K562 (cell line): ENCODE data around the gene PKD1. TPM values are rescaled to one million over a fixed set of nuclear protein-coding genes. Genes with fewer than 3 reads are reported as not detected.

Experiments
- CBFB ChIP-seq: sonication (generic); formaldehyde crosslinking; IDR thresholded peaks from 2 replicates; pipeline ENCODE4 v1.4.0; 2020; ENCODE audit warnings: mild to moderate bottlenecking, missing genetic modification reagents
- CBX5 ChIP-seq: IDR thresholded peaks from 2 replicates; pipeline ENCODE4 v1.6.1; 2014; ENCODE audit warnings: low read depth, borderline replicate concordance
- CHCHD3 ChIP-seq: fragments of 250-450 bp; sonication (Bioruptor Pico); IDR thresholded peaks from 2 replicates; pipeline ENCODE4 v2.1.2; 2022; ENCODE audit warnings: mild to moderate bottlenecking
- GABPB1 ChIP-seq: sonication (generic); formaldehyde crosslinking; IDR thresholded peaks from 2 replicates; pipeline ENCODE4 v1.8.0; 2022; ENCODE audit warnings: mild to moderate bottlenecking, missing genetic modification reagents
- HDGF ChIP-seq: fragments of 450-650 bp; IDR thresholded peaks from 2 replicates; pipeline ENCODE4 v1.6.1; 2016
- HLTF ChIP-seq: fragments of 450-650 bp; IDR thresholded peaks from 2 replicates; pipeline ENCODE4 v1.6.1; 2016
- HNRNPK ChIP-seq: fragments of 200-400 bp; formaldehyde crosslinking; IDR thresholded peaks from one replicate; pipeline ENCODE4 v1.6.1; 2018; ENCODE audit warnings: mild to moderate bottlenecking, low read depth, low read length; ENCODE audit not compliant: poor library complexity, severe bottlenecking
- MCM3 ChIP-seq: fragments of 450-650 bp; IDR thresholded peaks from 2 replicates; pipeline ENCODE4 v1.6.1; 2016
- NFE2 ChIP-seq: IDR thresholded peaks from 2 replicates; pipeline ENCODE4 v1.6.1; 2014; ENCODE audit warnings: antibody characterized with exemption, low read depth
- PPARD ChIP-seq: fragments of 250-450 bp; sonication (Bioruptor Pico); IDR thresholded peaks from 2 replicates; pipeline ENCODE4 v1.8.0; 2022; ENCODE audit warnings: inconsistent platforms, mild to moderate bottlenecking, moderate library complexity
- PTRF ChIP-seq: fragments of 450-650 bp; IDR thresholded peaks from 2 replicates; pipeline ENCODE4 v1.6.1; 2016; ENCODE audit warnings: mild to moderate bottlenecking, missing genetic modification characterization, missing compliant biosample characterization
- SLC30A9 ChIP-seq: fragments of 250-450 bp; sonication (Bioruptor Pico); IDR thresholded peaks from 2 replicates; pipeline ENCODE4 v1.8.0; 2022; ENCODE audit warnings: mild to moderate bottlenecking, moderate library complexity
- SMAD4 ChIP-seq: fragments of 250-450 bp; sonication (Bioruptor Pico); conservative IDR thresholded peaks from 2 replicates; pipeline ENCODE4 v1.8.0; 2021; ENCODE audit warnings: inconsistent platforms, mild to moderate bottlenecking, moderate library complexity
- TCFL5 ChIP-seq: fragments of 250-450 bp; sonication (Bioruptor Pico); conservative IDR thresholded peaks from 2 replicates; pipeline ENCODE4 v1.6.1; 2021; ENCODE audit warnings: mild to moderate bottlenecking, moderate library complexity, matching md5 sums
- ZFPM2 ChIP-seq: fragments of 250-450 bp; sonication (Bioruptor Pico); IDR thresholded peaks from 2 replicates; pipeline ENCODE4 v1.5.1; 2022; ENCODE audit warnings: mild to moderate bottlenecking
- ZNF124 ChIP-seq: sonication (generic); formaldehyde crosslinking; IDR thresholded peaks from 2 replicates; pipeline ENCODE4 v1.8.1; 2022; ENCODE audit warnings: missing genetic modification reagents
- ZNF778 ChIP-seq: fragments of 450-650 bp; formaldehyde crosslinking; IDR thresholded peaks from 2 replicates; pipeline ENCODE4 v1.4.0; 2020; ENCODE audit warnings: mild to moderate bottlenecking, moderate library complexity
- polyA plus RNA-seq, 8 experiments: library from polyadenylated mRNA; depleted of rRNA in 4 of 8; stranded (reverse) in 5 of 8; unstranded in 3 of 8; fragments of >200 nt; fragmentation: Nextera tagmentation in 2 of 8; fragmentation: Illumina TruSeq in 1 of 8; extraction: Ambion mirVana in 2 of 8; extraction: Trizol in 1 of 8; gene quantifications; 2 replicates each; pipeline versions ENCODE4 v1.2.1 to v1.2.3, GENCODE V29; 2011 to 2014; ENCODE audit warnings: inconsistent platforms in 1 of 8, missing spikeins in 1 of 8
- total RNA-seq, 7 experiments: library from RNA; depleted of rRNA in 6 of 7; stranded (reverse); fragments of >200 nt in 6 of 7; fragmentation: Illumina TruSeq in 2 of 7; extraction: Trizol in 2 of 7; gene quantifications; 2 replicates each; pipeline versions ENCODE4 v1.2.1 to v1.2.3, GENCODE V29; 2011 to 2021; ENCODE audit warnings: low replicate concordance in 1 of 7
- TF ChIP-seq, protein P1 (sequence below): sonication (generic); formaldehyde crosslinking; IDR thresholded peaks from 2 replicates; pipeline ENCODE4 v1.8.0; 2022; ENCODE audit warnings: missing genetic modification reagents, mild to moderate bottlenecking, borderline replicate concordance
- TF ChIP-seq, protein P2 (sequence below), 2 experiments: fragments of 450-650 bp; formaldehyde crosslinking in 1 of 2; IDR thresholded peaks; 2 replicates each; pipeline versions ENCODE4 v1.4.0 to v1.6.1; 2014 to 2020; ENCODE audit warnings: mild to moderate bottlenecking in 2 of 2, borderline replicate concordance in 1 of 2, low read depth in 1 of 2

Gene PKD1
- total and polyA plus RNA-seq, 9 of the 15 experiments (the other 6 are each of a cell fraction or from before 2014, with no cell fraction given): 0.23 to 93.5 (median 12.6) TPM

DNA sequence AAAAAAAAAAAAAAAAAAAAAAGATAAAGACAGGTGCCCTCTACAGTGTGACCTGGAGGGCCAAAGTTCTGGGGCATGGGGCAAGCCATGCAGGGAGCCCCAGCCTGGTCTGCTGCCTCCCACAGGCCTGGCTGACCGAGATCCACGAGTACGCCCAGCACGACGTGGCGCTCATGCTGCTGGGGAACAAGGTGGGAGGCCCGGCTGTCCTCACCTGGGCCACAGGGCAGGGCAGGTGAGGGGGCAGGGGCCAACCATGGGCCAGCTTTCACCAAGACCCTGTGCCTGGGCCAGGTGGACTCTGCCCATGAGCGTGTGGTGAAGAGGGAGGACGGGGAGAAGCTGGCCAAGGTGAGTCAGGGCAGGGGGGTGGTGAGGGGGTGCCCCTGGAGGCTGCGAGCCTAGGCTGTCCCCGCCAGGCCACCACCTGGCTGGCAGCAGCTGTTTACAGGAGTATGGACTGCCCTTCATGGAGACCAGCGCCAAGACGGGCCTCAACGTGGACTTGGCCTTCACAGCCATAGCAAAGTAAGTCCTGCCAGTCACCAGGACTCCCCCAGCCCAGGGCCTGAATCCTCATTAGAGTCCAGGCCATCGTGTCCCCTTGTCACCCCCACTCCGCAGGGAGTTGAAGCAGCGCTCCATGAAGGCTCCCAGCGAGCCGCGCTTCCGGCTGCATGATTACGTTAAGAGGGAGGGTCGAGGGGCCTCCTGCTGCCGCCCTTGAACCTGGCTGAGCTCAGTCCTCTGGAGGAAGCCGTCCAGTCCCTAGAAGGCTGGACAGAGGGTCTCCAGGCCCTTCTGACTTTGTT, 17.2 kb upstream of the PKD1 start (continued):
- no peak for TF ChIP-seq PPARD (CRISPR knock-in tag)
- no peak for TF ChIP-seq CBFB (CRISPR knock-in tag)
- no peak for TF ChIP-seq ZNF124
- TF ChIP-seq, protein P1, sequence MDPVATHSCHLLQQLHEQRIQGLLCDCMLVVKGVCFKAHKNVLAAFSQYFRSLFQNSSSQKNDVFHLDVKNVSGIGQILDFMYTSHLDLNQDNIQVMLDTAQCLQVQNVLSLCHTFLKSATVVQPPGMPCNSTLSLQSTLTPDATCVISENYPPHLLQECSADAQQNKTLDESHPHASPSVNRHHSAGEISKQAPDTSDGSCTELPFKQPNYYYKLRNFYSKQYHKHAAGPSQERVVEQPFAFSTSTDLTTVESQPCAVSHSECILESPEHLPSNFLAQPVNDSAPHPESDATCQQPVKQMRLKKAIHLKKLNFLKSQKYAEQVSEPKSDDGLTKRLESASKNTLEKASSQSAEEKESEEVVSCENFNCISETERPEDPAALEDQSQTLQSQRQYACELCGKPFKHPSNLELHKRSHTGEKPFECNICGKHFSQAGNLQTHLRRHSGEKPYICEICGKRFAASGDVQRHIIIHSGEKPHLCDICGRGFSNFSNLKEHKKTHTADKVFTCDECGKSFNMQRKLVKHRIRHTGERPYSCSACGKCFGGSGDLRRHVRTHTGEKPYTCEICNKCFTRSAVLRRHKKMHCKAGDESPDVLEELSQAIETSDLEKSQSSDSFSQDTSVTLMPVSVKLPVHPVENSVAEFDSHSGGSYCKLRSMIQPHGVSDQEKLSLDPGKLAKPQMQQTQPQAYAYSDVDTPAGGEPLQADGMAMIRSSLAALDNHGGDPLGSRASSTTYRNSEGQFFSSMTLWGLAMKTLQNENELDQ (CRISPR knock-in tag): no peak
- no peak for TF ChIP-seq TCFL5 (CRISPR knock-in tag)
- TF ChIP-seq HDGF: no peak
- 0 out of 2 replicates have a peak, but pooled peaks have one; percentile 29 for TF ChIP-seq SMAD4 (CRISPR knock-in tag)
- TF ChIP-seq ZFPM2 (CRISPR knock-in tag): no peak
- no peak; the same call in 1 of the 2 replicates for TF ChIP-seq GABPB1 (CRISPR knock-in tag)
- TF ChIP-seq ZNF778 (CRISPR knock-in tag): no peak
- TF ChIP-seq SLC30A9 (CRISPR knock-in tag): no peak
- TF ChIP-seq HLTF: 0 out of 2 replicates have a peak, but pooled peaks have one; percentile 21
- no peak for TF ChIP-seq CBX5
- TF ChIP-seq MCM3: no peak
- no peak for TF ChIP-seq PTRF (tag)
- TF ChIP-seq CHCHD3 (CRISPR knock-in tag): 0 out of 2 replicates have a peak, but pooled peaks have one; percentile 64
- no peak for TF ChIP-seq HNRNPK
- TF ChIP-seq, protein P2, sequence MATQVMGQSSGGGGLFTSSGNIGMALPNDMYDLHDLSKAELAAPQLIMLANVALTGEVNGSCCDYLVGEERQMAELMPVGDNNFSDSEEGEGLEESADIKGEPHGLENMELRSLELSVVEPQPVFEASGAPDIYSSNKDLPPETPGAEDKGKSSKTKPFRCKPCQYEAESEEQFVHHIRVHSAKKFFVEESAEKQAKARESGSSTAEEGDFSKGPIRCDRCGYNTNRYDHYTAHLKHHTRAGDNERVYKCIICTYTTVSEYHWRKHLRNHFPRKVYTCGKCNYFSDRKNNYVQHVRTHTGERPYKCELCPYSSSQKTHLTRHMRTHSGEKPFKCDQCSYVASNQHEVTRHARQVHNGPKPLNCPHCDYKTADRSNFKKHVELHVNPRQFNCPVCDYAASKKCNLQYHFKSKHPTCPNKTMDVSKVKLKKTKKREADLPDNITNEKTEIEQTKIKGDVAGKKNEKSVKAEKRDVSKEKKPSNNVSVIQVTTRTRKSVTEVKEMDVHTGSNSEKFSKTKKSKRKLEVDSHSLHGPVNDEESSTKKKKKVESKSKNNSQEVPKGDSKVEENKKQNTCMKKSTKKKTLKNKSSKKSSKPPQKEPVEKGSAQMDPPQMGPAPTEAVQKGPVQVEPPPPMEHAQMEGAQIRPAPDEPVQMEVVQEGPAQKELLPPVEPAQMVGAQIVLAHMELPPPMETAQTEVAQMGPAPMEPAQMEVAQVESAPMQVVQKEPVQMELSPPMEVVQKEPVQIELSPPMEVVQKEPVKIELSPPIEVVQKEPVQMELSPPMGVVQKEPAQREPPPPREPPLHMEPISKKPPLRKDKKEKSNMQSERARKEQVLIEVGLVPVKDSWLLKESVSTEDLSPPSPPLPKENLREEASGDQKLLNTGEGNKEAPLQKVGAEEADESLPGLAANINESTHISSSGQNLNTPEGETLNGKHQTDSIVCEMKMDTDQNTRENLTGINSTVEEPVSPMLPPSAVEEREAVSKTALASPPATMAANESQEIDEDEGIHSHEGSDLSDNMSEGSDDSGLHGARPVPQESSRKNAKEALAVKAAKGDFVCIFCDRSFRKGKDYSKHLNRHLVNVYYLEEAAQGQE (IDR thresholded peaks at IDR 0.05; ENCODE audit: borderline replicate concordance): no peak
- TF ChIP-seq, protein P2 (CRISPR knock-in tag; IDR thresholded peaks at IDR 0.05; ENCODE audit: low read depth): no peak; the same call in 1 of the 2 replicates
- no peak for TF ChIP-seq NFE2
